Naive B cell (primary cell): ENCODE measurements around the gene SBF2. TPM values are rescaled to one million over a fixed set of nuclear protein-coding genes. Genes with fewer than 3 reads are reported as not detected.

Experiments
- ATAC-seq, 2 donors: fragments of 150-1000 bp; cut with Tn5 transposase; 2 replicates each; pipeline ENCODE4 v1.10.0; 2021; ENCODE audit warnings: low read depth in 2 of 2, mild to moderate bottlenecking in 2 of 2, moderate library complexity in 2 of 2
- DNase-seq: peaks from one replicate; pipeline ENCODE4 v3.0.0; 2022
- H3K27ac Mint-ChIP-seq, 6 donors: one replicate each; pipeline ENCODE4 v1.8.0; 2020 to 2022; ENCODE audit warnings: mild to moderate bottlenecking in 6 of 6, mixed read lengths in 6 of 6, moderate library complexity in 5 of 6, inconsistent platforms in 2 of 6
- H3K27me3 Mint-ChIP-seq, 3 donors: one replicate each; pipeline ENCODE4 v1.8.0; 2021 to 2022; ENCODE audit warnings: mixed read lengths in 3 of 3, mild to moderate bottlenecking in 1 of 3
- H3K36me3 Mint-ChIP-seq, 2 donors: one replicate each; pipeline ENCODE4 v1.8.0; 2020 to 2022; ENCODE audit warnings: mixed read lengths in 2 of 2, inconsistent platforms in 1 of 2, mild to moderate bottlenecking in 1 of 2
- H3K4me1 Mint-ChIP-seq, 3 donors: one replicate each; pipeline ENCODE4 v1.8.0; 2020 to 2022; ENCODE audit warnings: mixed read lengths in 3 of 3, inconsistent platforms in 1 of 3, mild to moderate bottlenecking in 1 of 3, moderate library complexity in 1 of 3
- H3K4me3 Mint-ChIP-seq, 8 donors: one replicate each; pipeline ENCODE4 v1.8.0; 2020 to 2022; ENCODE audit warnings: mild to moderate bottlenecking in 8 of 8, mixed read lengths in 8 of 8, moderate library complexity in 8 of 8, inconsistent platforms in 2 of 8
- H3K9me3 Mint-ChIP-seq, 7 donors: one replicate each; pipeline ENCODE4 v1.8.0; 2020 to 2022; ENCODE audit warnings: mixed read lengths in 7 of 7, mild to moderate bottlenecking in 5 of 7, inconsistent platforms in 2 of 7, moderate library complexity in 1 of 7
- polyA plus RNA-seq, 6 donors: library from polyadenylated mRNA; unstranded; fragments of 300-500 nt; fragmentation: Illumina TruSeq; gene quantifications; one replicate each; pipeline ENCODE4 v1.2.3, GENCODE V29; 2021; ENCODE audit warnings: low read depth in 6 of 6

SBF2 gene
- polyA plus RNA-seq, 6 donors from 2014 or later, result 2.4 to 8.5 (median 3.1) TPM

DNA sequence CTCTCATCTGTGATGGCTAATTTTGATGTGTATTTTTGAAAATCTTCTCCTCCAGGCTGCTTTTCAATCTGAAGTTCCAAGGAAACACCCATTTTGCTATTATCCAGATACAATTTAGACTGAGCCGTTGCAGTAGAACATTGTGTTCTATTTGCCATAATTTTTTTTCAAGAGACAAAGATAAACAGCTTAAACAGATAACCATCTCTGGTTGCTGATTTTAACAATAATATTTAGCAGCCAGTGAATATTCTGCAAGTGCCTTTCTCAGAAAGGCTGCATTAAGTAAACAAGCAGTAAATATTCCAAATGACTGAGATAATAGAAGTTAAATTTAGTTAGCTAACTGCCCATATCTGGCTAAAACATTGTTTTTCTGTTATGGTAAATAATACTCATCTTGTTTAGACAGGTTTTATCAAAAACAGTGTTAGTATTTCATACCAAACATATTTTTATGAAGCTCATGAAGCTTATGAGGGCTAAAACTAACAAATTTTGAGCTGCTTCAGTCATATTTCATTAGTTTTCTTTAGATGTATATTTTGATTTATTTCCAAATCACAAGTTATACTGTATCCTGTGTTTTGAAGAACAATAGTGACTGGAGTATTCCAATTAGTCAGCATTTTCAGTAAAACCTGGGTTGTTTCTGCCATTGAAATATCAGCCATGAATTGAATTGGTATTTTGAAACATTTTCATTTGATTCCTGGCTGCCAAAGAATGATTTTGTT is 206.7 kb downstream of the SBF2 start:
- Mint-ChIP-seq H3K27ac (no peak overlapping the region), H3K4me1 (peaks cover 0 to 5% (median 0%) of the 10 kb centered on the region in 3 donors), H3K36me3 (no peaks in the 10 kb centered on the region), H3K4me3 (no peak overlapping the region), H3K9me3 (peaks cover 0 to 16% (median 6%) of the 10 kb centered on the region in 7 donors), H3K27me3 (no peaks in the 10 kb centered on the region)
- DNase-seq (no peak), ATAC-seq (no peak)

DNA sequence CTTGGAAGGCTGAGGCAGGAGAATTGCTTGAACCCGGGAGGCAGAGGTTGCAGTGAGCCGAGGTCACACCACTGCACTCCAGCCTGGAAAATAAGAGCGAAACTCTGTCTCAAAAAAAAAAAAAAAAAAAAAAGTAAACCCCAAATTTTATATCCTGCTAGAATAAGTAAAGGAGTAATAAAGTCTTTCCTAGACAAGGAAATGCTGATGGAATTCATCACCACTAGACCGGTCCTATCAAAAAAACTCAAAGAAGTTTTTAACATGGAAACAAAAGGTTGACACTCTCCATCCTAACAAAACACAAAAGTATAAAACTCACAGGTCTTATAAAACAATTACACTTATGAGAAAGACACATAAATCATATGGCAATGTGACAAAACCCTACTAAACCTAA is 213.9 kb downstream of the SBF2 start:
- H3K4me3 Mint-ChIP-seq, result no peak overlapping the region
- H3K27ac Mint-ChIP-seq, result no peak overlapping the region
- H3K27me3 Mint-ChIP-seq, result no peaks in the 10 kb centered on the region
- peaks cover 6 to 15% of the 10 kb centered on the region in 2 donors for H3K36me3 Mint-ChIP-seq
- H3K4me1 Mint-ChIP-seq, result peaks cover 0 to 6% (median 5%) of the 10 kb centered on the region in 3 donors
- peaks cover 5 to 61% (median 33%) of the 10 kb centered on the region in 7 donors for H3K9me3 Mint-ChIP-seq
- DNase-seq, result no peak
- ATAC-seq, result no peak

DNA sequence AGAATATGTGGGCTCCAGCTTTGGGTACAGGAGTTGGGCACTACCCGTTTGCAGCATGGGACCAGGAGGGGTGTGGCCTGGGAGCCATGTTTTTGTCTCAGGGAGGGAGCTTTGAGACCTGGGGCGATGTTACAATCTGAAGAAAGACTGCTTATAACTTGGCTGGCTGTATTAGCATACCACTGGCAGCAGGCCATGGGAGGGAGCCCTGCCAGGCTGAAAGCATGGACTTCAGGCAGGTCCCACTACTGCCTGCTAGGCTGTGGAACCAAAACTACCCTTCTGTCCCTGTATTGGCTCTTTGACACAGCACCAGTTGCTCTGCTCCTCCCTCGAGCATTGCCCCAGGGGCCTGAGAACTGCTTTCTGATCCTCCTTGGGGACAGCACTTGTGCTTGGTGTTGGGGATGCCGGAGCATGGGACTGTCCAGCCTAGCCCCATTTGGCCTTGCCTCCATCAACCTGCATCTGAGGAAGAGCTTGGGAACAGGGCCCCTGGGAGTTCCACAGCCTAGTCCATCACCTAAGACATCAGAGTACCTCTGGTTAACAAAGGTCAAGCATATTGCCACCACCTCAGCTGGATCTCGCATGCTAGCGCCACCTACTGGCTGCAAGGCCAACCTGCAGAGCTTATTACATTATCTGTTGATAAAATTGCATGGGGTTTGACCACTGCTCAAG is 217.4 kb downstream of the SBF2 start:
- Mint-ChIP-seq H3K4me1 (peaks cover 0 to 6% (median 5%) of the 10 kb centered on the region in 3 donors), H3K9me3 (peaks cover 0 to 40% (median 26%) of the 10 kb centered on the region in 7 donors), H3K27me3 (no peaks in the 10 kb centered on the region), H3K27ac (peak overlapping the region in 1 of 6 donors; percentile 50), H3K36me3 (peaks cover 6 to 8% of the 10 kb centered on the region in 2 donors), H3K4me3 (no peak overlapping the region)
- no peak for ATAC-seq
- peak; percentile 15 for DNase-seq

DNA sequence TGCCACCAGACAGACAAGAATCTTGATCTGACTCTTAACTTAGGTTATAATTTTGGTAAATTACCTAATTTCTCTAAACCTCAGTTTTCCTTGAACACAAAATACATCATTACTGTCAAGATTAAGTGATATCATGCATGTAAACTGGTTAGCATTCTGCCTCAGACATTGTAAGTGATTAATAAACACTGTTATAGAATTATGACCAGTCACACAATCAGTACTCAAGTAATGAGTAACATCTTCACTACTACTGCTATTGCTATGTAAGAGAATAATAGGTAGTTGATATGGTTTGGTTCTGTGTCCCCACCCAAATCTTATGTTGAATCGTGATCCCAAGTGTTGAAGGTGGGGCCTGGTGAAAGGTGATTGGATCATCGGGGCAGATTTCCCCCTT is 218.9 kb downstream of the SBF2 start:
- H3K27me3 Mint-ChIP-seq, result no peaks in the 10 kb centered on the region
- no peak overlapping the region for H3K27ac Mint-ChIP-seq
- DNase-seq, result no peak
- no peak overlapping the region for H3K4me3 Mint-ChIP-seq
- H3K36me3 Mint-ChIP-seq, result peaks cover under 1 to 7% of the 10 kb centered on the region in 2 donors
- peaks cover 0 to 6% (median 5%) of the 10 kb centered on the region in 3 donors for H3K4me1 Mint-ChIP-seq
- ATAC-seq, result no peak
- H3K9me3 Mint-ChIP-seq, result peaks cover 0 to 27% (median 19%) of the 10 kb centered on the region in 7 donors

DNA sequence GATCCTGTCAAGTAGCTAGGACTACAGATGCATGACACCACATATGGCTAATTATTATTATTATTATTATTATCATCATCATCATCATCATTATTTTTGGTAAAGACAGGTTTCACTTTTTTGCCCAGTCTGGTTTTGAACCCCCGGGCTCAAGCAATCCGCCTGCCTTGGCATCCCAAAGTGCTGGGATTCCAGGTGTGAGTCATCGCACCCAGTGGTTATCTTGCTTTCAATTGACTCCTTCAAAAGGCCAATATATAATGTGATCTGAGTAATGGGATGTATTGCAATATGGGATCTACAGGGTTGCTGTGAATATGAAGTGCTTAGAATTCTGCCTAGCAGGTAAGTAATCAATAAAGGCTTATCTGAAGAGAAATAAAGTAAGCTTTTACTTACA is 221.2 kb downstream of the SBF2 start:
- Mint-ChIP-seq H3K27ac (no peak overlapping the region), H3K36me3 (no peaks in the 10 kb centered on the region), H3K9me3 (peaks cover 0 to 13% (median 8%) of the 10 kb centered on the region in 7 donors), H3K4me1 (peaks cover 0 to 6% (median 5%) of the 10 kb centered on the region in 3 donors), H3K27me3 (no peaks in the 10 kb centered on the region), H3K4me3 (no peak overlapping the region)
- ATAC-seq (no peak), DNase-seq (no peak)

DNA sequence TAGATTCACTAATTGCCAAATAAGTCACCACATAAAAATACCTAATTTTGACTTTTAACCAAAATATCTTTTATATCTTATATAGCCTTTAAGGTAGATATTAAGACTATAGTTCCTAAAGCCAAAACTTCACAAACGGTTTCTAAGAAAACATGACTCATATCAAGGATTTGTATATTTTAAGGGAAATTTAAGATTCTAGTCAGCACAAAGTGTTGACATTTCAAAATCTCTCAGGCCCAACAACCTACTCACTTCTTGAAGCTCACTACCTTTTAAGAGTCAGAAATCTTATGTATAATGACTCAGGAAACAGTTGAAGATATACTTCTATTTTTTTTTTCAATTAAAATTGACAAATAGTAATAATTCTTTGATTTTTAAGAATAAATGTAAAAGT is 221.9 kb downstream of the SBF2 start:
- Mint-ChIP-seq H3K27me3 (no peaks in the 10 kb centered on the region), H3K27ac (no peak overlapping the region), H3K4me1 (peaks cover 2 to 8% (median 5%) of the 10 kb centered on the region in 3 donors), H3K36me3 (no peaks in the 10 kb centered on the region), H3K9me3 (peaks cover 0 to 13% (median 8%) of the 10 kb centered on the region in 7 donors), H3K4me3 (no peak overlapping the region)
- ATAC-seq, result no peak
- DNase-seq, result no peak

DNA sequence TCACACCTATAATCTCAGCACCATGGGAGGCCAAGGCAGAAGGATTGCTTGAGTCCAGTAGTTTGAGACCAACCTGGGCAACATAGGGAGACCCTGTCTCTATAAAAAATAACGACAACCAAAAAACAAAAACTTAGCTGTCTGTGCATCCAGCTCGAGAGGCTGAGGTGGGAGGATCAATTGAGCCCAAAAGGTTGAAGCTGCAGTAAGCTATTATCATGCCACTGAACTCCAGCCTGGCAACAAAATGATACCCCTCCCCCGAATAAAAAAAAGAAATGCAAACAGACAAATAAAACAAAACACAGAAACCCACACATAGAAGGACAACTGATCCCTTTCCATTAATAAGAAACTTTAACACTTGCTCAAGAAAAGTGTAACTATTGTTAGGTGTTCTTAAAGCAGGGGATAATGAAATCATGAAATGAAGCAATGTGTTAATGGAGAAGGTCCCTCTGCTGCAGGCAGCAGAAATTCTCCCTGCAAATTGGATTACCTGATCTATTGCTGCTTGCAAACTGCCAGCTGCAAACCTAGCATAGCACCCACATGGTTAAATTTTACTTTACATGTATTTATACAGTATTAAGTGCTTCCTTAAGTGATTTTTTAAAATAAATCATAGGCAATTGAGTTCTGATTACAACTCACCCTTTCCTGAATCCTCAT is 226.3 kb downstream of the SBF2 start:
- Mint-ChIP-seq H3K27me3 (no peaks in the 10 kb centered on the region), H3K36me3 (peaks cover under 1 to 2% of the 10 kb centered on the region in 2 donors), H3K4me3 (no peak overlapping the region), H3K4me1 (peaks cover 0 to 17% (median 8%) of the 10 kb centered on the region in 3 donors), H3K27ac (peak overlapping the region in 1 of 6 donors; percentile 22), H3K9me3 (peaks cover 0 to 16% (median 8%) of the 10 kb centered on the region in 7 donors)
- DNase-seq, result no peak
- no peak for ATAC-seq

DNA sequence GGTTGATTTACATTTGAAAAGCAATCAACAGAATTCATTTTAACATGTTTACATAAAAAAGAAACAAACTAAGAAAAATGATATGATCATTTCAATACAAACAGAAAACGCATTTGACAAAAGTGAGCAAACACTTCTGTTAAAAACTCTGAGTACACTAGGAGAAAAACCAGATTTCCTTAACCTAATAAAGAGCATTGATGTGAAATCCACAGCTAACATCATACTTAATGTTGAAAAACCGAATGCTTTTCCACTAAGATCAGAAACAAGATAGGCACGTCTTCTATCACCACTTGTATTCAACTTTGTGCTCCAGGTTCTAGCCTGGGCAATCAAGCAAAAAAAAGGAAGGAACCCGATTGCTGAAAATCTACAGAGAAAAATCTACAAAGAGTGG is 227.6 kb downstream of the SBF2 start:
- H3K4me3 Mint-ChIP-seq, result no peak overlapping the region
- H3K9me3 Mint-ChIP-seq, result peaks cover 7 to 30% (median 16%) of the 10 kb centered on the region in 7 donors
- H3K27ac Mint-ChIP-seq, result no peak overlapping the region
- peaks cover 0 to 17% (median 8%) of the 10 kb centered on the region in 3 donors for H3K4me1 Mint-ChIP-seq
- peaks cover 9 to 15% of the 10 kb centered on the region in 2 donors for H3K36me3 Mint-ChIP-seq
- ATAC-seq, result no peak
- DNase-seq, result no peak
- no peaks in the 10 kb centered on the region for H3K27me3 Mint-ChIP-seq

DNA sequence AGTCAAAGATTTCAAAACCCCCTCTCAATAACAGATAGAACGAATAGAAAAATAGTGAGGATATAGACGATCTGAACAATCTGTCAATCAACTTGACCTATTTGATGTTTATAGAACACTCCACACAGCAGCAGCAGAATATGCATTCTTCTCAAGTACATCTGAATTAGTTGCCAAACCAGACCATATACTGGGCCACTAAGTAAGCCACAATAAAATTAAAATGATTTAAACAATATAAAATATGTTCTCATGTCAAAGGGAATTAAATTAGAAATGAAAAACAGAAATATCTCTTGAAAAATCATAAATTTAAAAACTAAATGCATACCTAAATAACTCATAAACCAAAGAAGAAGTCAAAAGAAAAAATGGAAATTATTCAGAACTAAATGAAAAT is 229.2 kb downstream of the SBF2 start:
- no peak overlapping the region for H3K4me3 Mint-ChIP-seq
- peaks cover 5 to 17% (median 8%) of the 10 kb centered on the region in 3 donors for H3K4me1 Mint-ChIP-seq
- no peak for ATAC-seq
- no peaks in the 10 kb centered on the region for H3K27me3 Mint-ChIP-seq
- no peak for DNase-seq
- peak overlapping the region in 1 of 6 donors; percentile 10 for H3K27ac Mint-ChIP-seq
- peaks cover 7 to 30% (median 20%) of the 10 kb centered on the region in 7 donors for H3K9me3 Mint-ChIP-seq
- peaks cover 9 to 26% of the 10 kb centered on the region in 2 donors for H3K36me3 Mint-ChIP-seq

DNA sequence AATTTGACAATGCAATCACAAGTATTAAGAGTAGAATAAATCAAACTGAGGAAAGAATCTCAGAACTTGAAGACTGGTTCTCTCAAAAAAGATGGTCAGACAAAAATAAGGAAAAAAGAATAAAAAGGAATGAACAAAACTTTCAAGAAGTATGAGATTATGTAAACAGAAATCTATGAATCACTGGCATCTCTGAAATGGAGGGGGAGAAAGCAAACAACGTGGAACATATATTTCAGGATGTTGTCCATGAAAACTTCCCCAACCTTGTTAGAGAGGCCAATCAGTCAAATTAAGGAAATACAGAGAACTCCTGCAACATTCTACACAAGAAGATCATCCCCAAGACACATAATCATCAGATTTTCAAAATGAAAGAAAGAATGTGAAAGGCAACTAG is 235.7 kb downstream of the SBF2 start:
- Mint-ChIP-seq H3K4me3 (no peak overlapping the region), H3K36me3 (peaks cover 27 to 49% of the 10 kb centered on the region in 2 donors), H3K4me1 (peaks cover 3 to 13% (median 7%) of the 10 kb centered on the region in 3 donors), H3K27me3 (no peaks in the 10 kb centered on the region), H3K27ac (no peak overlapping the region), H3K9me3 (peaks cover 25 to 56% (median 43%) of the 10 kb centered on the region in 7 donors)
- ATAC-seq (no peak), DNase-seq (no peak)

DNA sequence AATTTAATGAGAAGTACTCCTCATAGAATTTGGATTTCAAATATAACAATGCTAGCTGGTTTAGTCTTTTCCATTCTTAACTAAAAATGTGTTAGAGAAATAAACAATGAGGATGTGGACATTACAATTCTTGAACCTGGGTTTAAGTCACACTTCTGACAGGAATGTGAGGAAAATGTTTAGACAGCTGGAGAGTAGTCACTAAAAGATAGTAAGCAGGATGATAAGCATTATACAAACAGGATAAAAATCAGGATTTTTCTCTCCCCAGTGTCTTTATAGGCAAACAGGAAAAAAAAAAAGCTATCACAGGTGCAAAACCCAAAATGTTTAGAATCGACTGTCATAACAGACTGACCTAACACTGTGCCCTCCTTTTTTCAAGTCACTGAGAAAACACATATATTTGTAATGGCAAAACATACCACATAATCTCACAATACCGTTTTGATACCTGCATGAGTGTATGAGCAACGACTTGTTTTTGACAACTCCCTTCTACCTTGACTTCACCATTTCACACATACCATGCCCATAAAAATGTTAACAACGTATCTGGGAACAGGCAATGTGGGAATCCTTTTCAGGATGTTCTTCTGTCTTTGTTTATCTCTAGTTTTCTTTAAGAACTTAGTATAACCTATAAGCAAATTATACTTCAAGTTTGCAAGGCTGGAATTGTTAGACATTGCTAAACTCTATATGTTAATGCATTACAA is 242.0 kb downstream of the SBF2 start:
- H3K4me1 Mint-ChIP-seq, result peaks cover 0 to 8% (median under 1%) of the 10 kb centered on the region in 3 donors
- H3K27me3 Mint-ChIP-seq, result no peaks in the 10 kb centered on the region
- H3K9me3 Mint-ChIP-seq, result peaks cover 0 to 6% (median 3%) of the 10 kb centered on the region in 7 donors
- H3K36me3 Mint-ChIP-seq, result no peaks in the 10 kb centered on the region
- H3K4me3 Mint-ChIP-seq, result no peak overlapping the region
- no peak overlapping the region for H3K27ac Mint-ChIP-seq
- ATAC-seq, result no peak
- no peak for DNase-seq

DNA sequence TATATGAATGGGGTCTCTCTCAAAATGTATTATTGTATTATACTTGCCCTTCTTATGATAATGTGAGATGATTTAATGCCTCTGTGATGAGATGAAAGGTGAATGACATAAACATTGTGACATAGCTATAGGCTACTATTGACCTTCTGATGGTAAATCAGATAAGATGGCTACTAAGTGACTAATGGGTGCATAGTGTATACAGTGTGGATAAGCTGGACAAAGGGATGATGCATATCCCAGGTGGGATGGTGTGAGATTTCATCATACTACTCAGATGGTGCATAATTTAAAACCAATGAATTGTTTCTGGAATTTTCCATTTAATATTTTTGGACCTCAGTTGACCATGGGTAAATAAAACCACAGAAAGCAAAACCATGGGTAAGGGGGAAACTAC is 243.5 kb downstream of the SBF2 start:
- peaks cover 0 to 7% (median 2%) of the 10 kb centered on the region in 7 donors for H3K9me3 Mint-ChIP-seq
- DNase-seq, result no peak
- peaks cover 0 to 6% (median 0%) of the 10 kb centered on the region in 3 donors for H3K4me1 Mint-ChIP-seq

DNA sequence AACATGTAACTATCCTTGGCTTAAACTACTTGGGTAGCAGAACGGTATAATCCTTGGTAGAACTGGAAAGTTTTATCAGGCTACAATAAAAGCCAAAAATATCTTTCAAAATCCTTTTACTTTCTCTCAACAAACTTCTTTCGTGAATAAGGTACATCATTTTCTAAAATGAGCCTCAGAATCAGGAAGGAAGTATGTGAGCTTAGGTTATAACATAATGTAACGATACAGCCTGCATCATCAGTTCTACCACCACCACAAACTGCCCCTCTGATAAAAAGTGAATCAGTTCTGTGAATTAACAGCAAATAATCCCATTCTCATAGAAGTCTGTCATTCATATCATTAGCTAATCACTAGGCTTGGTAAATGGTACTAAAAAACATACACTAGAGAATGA is 244.3 kb downstream of the SBF2 start:
- H3K9me3 Mint-ChIP-seq, result peaks cover 0 to 13% (median 9%) of the 10 kb centered on the region in 7 donors
- H3K4me1 Mint-ChIP-seq, result peaks cover 0 to 6% (median 0%) of the 10 kb centered on the region in 3 donors
- ATAC-seq (no peak), DNase-seq (no peak)
- no peaks in the 10 kb centered on the region for H3K27me3 Mint-ChIP-seq
- no peak overlapping the region for H3K27ac Mint-ChIP-seq
- H3K4me3 Mint-ChIP-seq, result no peak overlapping the region
- H3K36me3 Mint-ChIP-seq, result no peaks in the 10 kb centered on the region

More for the DNA sequence above, 243.5 kb downstream of the SBF2 start:
- H3K27me3 Mint-ChIP-seq, result no peaks in the 10 kb centered on the region
- no peaks in the 10 kb centered on the region for H3K36me3 Mint-ChIP-seq
- H3K4me3 Mint-ChIP-seq, result no peak overlapping the region
- no peak overlapping the region for H3K27ac Mint-ChIP-seq
- ATAC-seq, result no peak
